BJ (cell line): ENCODE data around the gene GPS2. TPM values are rescaled to one million over a fixed set of nuclear protein-coding genes. Genes with fewer than 3 reads are reported as not detected.
A peak's percentile ranks its signal among the peaks of the same experiment; 100 is the strongest.

Source experiments
- CTCF ChIA-PET: fragments of 350-600 bp; formaldehyde crosslinking; extraction: SDS; loops from one replicate; lab custom pipeline; 2021; ENCODE audit warnings: antibody characterized with exemption, inconsistent platforms; lab: Yijun Ruan, JAX
- POLR2A ChIA-PET: fragments of 300-600 bp; sonication (Branson Sonifier 250); formaldehyde crosslinking; extraction: SDS; loops from one replicate; lab custom pipeline; 2021; ENCODE audit warnings: antibody characterized with exemption; lab: Charles Lee
- DNase-seq: peaks from one replicate; pipeline ENCODE4 v3.0.0-alpha.2; 2011; ENCODE audit warnings: low read depth
- H3K27me3 ChIP-seq: 2 replicates; pipeline ENCODE4 v1.6.0; 2011; ENCODE audit warnings: low read length; ENCODE audit not compliant: control insufficient read depth, insufficient read depth
- H3K36me3 ChIP-seq: 2 replicates; pipeline ENCODE4 v1.5.1; 2011; ENCODE audit warnings: low read length; ENCODE audit not compliant: control insufficient read depth, insufficient read depth
- H3K4me3 ChIP-seq: 2 replicates; pipeline ENCODE4 v1.5.1; 2011; ENCODE audit warnings: low read depth, mild to moderate bottlenecking, control low read depth, low read length
- polyA plus RNA-seq: library from polyadenylated mRNA; depleted of rRNA; stranded (reverse); fragments of >200 nt; gene quantifications from 2 replicates; pipeline ENCODE4 v1.2.3, GENCODE V29; 2011
- TF ChIP-seq, protein P1 (sequence below): IDR thresholded peaks from 2 replicates; pipeline ENCODE4 v1.5.1; 2011; ENCODE audit warnings: low read depth, mild to moderate bottlenecking, control low read depth, inconsistent platforms, low read length, moderate library complexity; ENCODE audit not compliant: insufficient read depth

Gene GPS2
- polyA plus RNA-seq, 1 experiment, result 37.4 TPM

DNA sequence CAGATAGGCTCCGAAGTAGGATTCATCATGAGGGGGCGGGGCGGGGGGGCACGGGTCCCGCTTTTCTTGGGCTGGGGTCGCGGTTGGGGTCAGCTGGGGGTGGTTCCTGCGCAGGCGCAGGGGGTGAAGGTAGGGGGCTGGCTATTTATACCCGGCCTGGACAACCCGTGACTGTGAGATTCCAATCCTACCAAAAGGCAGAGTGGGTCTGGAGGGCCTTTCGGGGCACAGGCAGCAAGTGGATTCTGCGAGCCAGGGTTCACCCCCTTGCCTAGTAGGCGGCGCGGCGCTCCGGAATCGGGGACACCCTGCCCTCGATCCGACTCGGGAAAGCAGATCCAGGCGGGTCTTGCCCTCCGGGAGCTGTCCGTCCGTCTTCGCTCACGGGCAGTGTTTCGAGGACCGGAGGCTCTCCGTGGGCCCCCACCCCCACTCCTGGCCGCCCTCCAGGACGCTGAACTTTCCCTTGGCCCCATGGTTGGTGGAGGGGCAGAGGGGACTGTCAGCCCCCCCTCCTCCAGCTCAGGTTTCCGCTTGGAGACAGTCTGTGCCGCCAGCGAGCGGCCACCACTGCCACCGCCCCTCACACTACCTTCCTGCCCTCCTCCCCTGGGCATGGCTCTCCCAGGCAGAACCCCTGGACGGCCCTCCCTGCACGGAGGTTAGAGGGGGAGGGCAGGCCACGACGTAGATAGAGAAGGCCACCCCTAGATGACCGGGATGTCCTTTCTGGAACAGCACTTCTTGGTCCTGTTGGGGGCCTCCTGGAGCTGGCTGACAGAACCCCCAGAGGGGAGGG is 33.0 kb downstream of the GPS2 start:
- POLR2A ChIA-PET, result no interaction called here

DNA sequence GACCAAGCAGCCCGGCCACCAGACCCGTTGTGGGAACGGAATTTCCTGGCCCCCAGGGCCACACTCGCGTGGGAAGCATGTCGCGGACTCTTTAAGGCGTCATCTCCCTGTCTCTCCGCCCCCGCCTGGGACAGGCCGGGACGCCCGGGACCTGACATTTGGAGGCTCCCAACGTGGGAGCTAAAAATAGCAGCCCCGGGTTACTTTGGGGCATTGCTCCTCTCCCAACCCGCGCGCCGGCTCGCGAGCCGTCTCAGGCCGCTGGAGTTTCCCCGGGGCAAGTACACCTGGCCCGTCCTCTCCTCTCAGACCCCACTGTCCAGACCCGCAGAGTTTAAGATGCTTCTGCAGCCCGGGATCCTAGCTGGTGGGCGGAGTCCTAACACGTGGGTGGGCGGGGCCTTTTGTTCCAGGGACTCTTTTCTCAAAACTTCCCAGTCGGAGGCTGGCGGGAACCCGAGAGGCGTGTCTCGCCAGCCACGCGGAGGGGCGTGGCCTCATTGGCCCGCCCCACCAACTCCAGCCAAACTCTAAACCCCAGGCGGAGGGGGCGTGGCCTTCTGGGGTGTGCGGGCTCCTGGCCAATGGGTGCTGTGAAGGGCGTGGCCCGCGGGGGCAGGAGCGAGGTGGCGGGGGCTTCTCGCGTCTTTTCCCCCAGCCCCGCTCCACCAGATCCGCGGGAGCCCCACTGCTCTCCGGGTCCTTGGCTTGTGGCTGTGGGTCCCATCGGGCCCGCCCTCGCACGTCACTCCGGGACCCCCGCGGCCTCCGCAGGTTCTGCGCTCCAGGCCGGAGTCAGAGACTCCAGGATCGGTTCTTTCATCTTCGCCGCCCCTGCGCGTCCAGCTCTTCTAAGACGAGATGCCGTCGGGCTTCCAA is 33.8 kb downstream of the GPS2 start, which contains the start of gene SLC2A4:
TSS of gene SLC2A4 (plus strand) at position 645 of the 879 bp plus-strand sequence. CDS start at position 862, 217 bp downstream.
- ChIA-PET CTCF (interaction anchor here (0.6 to 6.9 kb wide), 11 partner anchors 11 to 279 kb away, joined by 3 to 51 read pairs (median 4); no protein-coding TSS in a partner anchor), POLR2A (interaction anchor here (0.6 kb wide), 1 partner anchor 264 kb away, joined by 5 read pairs; no protein-coding TSS in a partner anchor)
- Histone ChIP-seq H3K27me3 (peaks cover 11% of the 10 kb centered on the region), H3K4me3 (peak within 1 kb of the TSS; percentile 48), H3K36me3 (no peaks in the 10 kb centered on the region)
- DNase-seq, result peak; percentile 63
- TF ChIP-seq, protein P1, sequence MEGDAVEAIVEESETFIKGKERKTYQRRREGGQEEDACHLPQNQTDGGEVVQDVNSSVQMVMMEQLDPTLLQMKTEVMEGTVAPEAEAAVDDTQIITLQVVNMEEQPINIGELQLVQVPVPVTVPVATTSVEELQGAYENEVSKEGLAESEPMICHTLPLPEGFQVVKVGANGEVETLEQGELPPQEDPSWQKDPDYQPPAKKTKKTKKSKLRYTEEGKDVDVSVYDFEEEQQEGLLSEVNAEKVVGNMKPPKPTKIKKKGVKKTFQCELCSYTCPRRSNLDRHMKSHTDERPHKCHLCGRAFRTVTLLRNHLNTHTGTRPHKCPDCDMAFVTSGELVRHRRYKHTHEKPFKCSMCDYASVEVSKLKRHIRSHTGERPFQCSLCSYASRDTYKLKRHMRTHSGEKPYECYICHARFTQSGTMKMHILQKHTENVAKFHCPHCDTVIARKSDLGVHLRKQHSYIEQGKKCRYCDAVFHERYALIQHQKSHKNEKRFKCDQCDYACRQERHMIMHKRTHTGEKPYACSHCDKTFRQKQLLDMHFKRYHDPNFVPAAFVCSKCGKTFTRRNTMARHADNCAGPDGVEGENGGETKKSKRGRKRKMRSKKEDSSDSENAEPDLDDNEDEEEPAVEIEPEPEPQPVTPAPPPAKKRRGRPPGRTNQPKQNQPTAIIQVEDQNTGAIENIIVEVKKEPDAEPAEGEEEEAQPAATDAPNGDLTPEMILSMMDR, result no peak

More for the DNA sequence above, 33.0 kb downstream of the GPS2 start:
- H3K36me3 ChIP-seq, result no peaks in the 10 kb centered on the region
- TF ChIP-seq, protein P1, result no peak
- CTCF ChIA-PET, result interaction anchor here (0.6 to 6.9 kb wide), 5 partner anchors 10 to 236 kb away, joined by 3 to 51 read pairs (median 6); no protein-coding TSS in a partner anchor
- H3K4me3 ChIP-seq, result peak overlapping the region; percentile 48
- H3K27me3 ChIP-seq, result peaks cover 11% of the 10 kb centered on the region
- DNase-seq, result no peak

DNA sequence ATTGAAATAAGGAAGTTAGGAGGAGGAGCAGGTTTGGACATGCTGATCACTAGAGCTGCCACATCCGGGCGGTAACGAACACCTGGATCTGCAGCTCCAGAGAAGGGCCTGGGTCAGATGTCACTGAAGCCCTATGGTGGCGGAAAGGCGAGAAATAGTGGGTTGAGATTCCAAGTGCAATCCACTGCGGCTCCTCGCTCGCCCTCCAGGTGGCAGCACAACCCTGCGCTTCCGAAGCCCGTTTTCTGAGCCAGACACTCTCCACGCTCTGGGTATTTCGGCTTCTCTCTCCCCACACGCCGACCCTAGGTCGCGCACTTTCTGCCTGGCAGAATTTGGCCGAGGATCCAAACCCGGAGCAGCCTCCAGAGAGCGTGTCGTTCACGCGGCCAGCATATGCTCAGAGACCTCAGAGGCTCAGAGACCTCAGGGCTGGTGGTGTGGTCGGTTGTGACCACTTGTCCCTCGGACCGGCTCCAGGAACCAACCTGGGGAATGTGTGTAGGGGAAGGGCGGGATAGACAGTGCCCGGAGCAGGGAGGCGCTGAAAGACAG is 34.6 kb downstream of the GPS2 start:
- TF ChIP-seq, protein P1, result peak; percentile 82
- ChIA-PET POLR2A (interaction anchor here (0.6 kb wide), 1 partner anchor 263 kb away, joined by 5 read pairs; no protein-coding TSS in a partner anchor), CTCF (interaction anchor here (0.6 to 6.9 kb wide), 11 partner anchors 11 to 280 kb away, joined by 3 to 51 read pairs (median 4); partner anchors contain the start of genes ACADVL and DLG4)
- DNase-seq, result no peak
- H3K36me3 ChIP-seq, result no peaks in the 10 kb centered on the region
- H3K4me3 ChIP-seq, result peak overlapping the region; percentile 48
- H3K27me3 ChIP-seq, result peaks cover 6% of the 10 kb centered on the region

DNA sequence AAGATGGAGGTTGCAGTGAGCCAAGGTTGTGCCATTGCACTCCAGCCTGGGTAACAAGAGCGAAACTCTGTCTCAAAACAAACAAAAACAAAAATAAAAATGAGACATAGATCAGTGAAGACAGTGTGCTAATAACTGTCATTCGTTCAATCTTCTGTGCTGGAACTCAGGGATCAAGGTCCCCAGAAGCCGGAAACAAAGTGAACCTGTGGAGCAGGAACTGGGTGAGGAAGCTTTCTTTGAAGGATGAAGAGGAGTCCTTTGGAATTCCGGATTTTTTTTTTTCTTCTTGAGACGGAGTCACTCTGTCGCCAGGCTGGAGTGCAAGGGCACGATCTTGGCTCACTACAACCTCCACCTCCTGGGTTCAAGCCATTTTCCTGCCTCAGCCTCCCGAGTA is 35.7 kb downstream of the GPS2 start:
- ChIA-PET POLR2A (no interaction called here), CTCF (interaction anchor here (1.1 to 6.9 kb wide), 3 partner anchors 17 to 60 kb away, joined by 3 to 51 read pairs (median 3); partner anchors contain the start of genes ACADVL and DLG4)

More for the DNA sequence above, 35.7 kb downstream of the GPS2 start:
- no peaks in the 10 kb centered on the region for H3K36me3 ChIP-seq
- TF ChIP-seq, protein P1, result no peak
- peaks cover 6% of the 10 kb centered on the region for H3K27me3 ChIP-seq
- DNase-seq, result no peak
- no peak overlapping the region for H3K4me3 ChIP-seq
